Fibroblast of lung (primary cell): ENCODE results near the gene MEIOB.

Experiments
- CTCF ChIP-seq, 2 donors: IDR thresholded peaks in 1 of 2; conservative IDR thresholded peaks in 1 of 2; 1 replicate in 1 of 2; 2 replicates in 1 of 2; pipeline ENCODE4 v1.5.1; 2011 to 2012; ENCODE audit warnings: low read length in 2 of 2, control low read depth in 1 of 2, inconsistent platforms in 1 of 2, low read depth in 1 of 2, mild to moderate bottlenecking in 1 of 2
- EZH2 ChIP-seq: IDR thresholded peaks from 2 replicates; pipeline ENCODE4 v1.5.1; 2012; ENCODE audit warnings: low read length, control low read depth, mild to moderate bottlenecking; ENCODE audit errors: missing control alignments

DNA sequence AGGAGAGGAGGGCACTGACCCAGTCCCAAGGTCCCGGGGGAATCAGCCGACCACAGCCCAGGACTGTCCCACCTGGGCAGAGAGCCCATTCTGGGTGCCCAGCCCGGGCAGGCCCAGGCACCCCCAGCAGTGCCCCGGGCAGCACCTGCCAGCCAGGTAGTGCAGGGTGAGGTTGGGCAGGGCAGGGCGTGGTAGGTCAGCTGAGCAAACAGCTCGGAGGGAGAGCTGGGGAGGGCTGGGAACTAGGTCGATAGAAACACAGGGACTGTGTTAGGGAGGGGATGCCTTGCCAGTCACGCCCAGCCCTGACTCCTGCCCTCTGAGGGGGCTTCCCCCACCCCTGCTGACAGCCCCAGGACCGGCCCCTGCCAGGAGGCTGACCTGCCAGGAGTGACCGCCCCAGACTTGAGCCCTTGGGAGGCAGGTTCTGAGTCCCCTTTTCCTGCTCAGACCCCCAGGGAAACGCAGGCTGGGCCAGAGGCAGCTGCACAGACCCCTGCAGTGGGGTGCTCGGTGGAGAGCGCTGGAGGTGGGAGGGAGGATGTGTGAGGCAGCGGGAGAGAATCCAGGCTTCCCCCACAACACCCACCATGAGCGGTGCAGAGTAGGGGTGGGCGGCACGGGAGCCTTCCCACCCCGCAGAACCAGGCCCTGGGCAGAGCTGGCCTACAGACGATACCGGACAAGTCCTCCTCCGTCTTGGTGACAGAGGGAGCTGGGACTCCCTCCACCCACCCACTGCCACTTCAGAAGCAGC, 41.5 kb upstream of the MEIOB start:
- TF ChIP-seq EZH2 (no peak), CTCF (conservative IDR thresholded peaks at IDR 0.05 in 1 of 2, IDR thresholded peaks at IDR 0.05 in 1 of 2; ENCODE audit: low read depth in 1 of 2, low read length in 2 of 2) (no peak)
